ENCODE results near the gene EXOC2. TPM values are rescaled to one million over a fixed set of nuclear protein-coding genes. Genes with fewer than 3 reads are reported as not detected.

EXOC2 gene
- total RNA-seq, 1 donor from 2014 or later = 44.4 TPM

DNA sequence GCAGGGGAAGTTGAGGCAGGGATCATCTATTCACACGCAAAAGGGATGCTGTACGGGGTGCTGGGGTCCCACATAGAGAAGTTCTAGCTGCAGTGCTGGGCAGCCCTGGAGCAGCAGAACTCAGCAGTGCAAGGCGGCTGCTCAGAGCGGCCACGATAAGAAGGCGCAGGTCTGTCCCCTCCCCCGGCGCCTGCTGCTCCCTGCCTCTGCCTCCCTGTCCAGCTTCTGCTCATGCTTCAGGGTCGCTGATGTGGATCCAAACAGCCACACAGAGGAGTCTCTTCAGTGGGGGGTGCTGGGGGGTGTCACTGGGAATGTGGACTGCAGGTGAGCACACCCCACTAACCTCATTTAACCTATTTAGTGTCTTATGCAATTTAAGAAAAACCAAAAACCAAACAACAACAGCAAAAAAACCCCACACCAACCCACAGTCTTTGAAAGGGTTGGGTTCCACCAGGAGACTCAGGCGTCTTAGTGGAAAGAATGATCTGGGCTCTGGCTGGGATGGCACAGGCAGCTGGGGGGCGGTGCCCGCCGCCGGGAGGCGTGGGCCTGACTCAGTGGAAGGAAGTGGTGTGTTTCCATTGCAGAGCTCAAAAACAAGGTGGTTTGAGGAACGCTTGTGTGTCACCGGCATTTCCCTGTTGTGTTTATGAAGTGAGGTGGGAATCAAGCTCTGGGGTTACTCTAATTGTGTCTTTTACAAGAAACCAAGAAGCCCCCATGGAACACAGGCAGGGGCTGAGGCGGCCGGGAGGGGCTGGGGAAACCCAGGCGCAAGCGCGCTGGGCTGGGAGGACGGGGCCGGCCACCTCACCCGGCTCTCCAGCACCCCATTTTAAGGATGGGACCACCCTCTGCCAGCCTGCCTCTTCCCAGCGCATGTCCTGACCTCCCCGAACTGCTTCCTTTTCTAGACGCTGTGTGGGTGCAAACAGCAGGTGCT, 246.2 kb downstream of the EXOC2 start:
- H3K36me3 ChIP-seq (ENCODE audit: insufficient read depth, low read length) = no peaks in the 10 kb centered on the region
- H3K9ac ChIP-seq (ENCODE audit: low read length) = no peak overlapping the region
- Mint-ChIP-seq H3K36me3 (ENCODE audit: low read depth, unreplicated experiment) (no peaks in the 10 kb centered on the region), H3K27ac (ENCODE audit: unreplicated experiment) (no peak overlapping the region), H3K9me3 (ENCODE audit: unreplicated experiment) (peaks cover 14% of the 10 kb centered on the region), H3K27me3 (ENCODE audit: low read depth, unreplicated experiment) (peaks cover 38% of the 10 kb centered on the region), H3K4me1 (ENCODE audit: low read depth, unreplicated experiment) (no peaks in the 10 kb centered on the region), H3K4me3 (ENCODE audit: unreplicated experiment) (no peak overlapping the region)
- H3K27me3 ChIP-seq (ENCODE audit: insufficient read depth, low read length) = no peaks in the 10 kb centered on the region
- no peaks in the 10 kb centered on the region for H4K20me1 ChIP-seq (ENCODE audit: insufficient read depth, low read length)
- no peak overlapping the region for H3K4me3 ChIP-seq (ENCODE audit: insufficient read depth, low read depth, low read length)
- H3K79me2 ChIP-seq (ENCODE audit: insufficient read depth, low read length) = no peaks in the 10 kb centered on the region
- peaks cover 7% of the 10 kb centered on the region for H3K9me3 ChIP-seq (ENCODE audit: insufficient read depth, low read depth, low read length)
- no peak for TF ChIP-seq EZH2 (IDR thresholded peaks at IDR 0.05; ENCODE audit: insufficient read depth, low read length)
- TF ChIP-seq, protein P1, sequence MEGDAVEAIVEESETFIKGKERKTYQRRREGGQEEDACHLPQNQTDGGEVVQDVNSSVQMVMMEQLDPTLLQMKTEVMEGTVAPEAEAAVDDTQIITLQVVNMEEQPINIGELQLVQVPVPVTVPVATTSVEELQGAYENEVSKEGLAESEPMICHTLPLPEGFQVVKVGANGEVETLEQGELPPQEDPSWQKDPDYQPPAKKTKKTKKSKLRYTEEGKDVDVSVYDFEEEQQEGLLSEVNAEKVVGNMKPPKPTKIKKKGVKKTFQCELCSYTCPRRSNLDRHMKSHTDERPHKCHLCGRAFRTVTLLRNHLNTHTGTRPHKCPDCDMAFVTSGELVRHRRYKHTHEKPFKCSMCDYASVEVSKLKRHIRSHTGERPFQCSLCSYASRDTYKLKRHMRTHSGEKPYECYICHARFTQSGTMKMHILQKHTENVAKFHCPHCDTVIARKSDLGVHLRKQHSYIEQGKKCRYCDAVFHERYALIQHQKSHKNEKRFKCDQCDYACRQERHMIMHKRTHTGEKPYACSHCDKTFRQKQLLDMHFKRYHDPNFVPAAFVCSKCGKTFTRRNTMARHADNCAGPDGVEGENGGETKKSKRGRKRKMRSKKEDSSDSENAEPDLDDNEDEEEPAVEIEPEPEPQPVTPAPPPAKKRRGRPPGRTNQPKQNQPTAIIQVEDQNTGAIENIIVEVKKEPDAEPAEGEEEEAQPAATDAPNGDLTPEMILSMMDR (IDR thresholded peaks at IDR 0.05; ENCODE audit: insufficient read depth, low read depth, low read length) = no peak
- no peak for FAIRE-seq
- H3K27ac ChIP-seq (ENCODE audit: low read depth, low read length) = no peak overlapping the region
- H3K4me1 ChIP-seq (ENCODE audit: insufficient read depth, low read length) = no peaks in the 10 kb centered on the region
- DNase-seq (ENCODE audit: low read depth) = no peak
- no peak overlapping the region for H3K4me2 ChIP-seq (ENCODE audit: low read length)
- no peak overlapping the region for H2AFZ ChIP-seq (ENCODE audit: low read depth, low read length)

- Mint-ChIP-seq H3K4me1 (ENCODE audit: low read depth, unreplicated experiment) (no peaks in the 10 kb centered on the region), H3K4me3 (ENCODE audit: unreplicated experiment) (no peak overlapping the region), H3K36me3 (ENCODE audit: low read depth, unreplicated experiment) (no peaks in the 10 kb centered on the region), H3K27ac (ENCODE audit: unreplicated experiment) (peak overlapping the region; percentile 34), H3K9me3 (ENCODE audit: unreplicated experiment) (peaks cover 14% of the 10 kb centered on the region), H3K27me3 (ENCODE audit: low read depth, unreplicated experiment) (peaks cover 41% of the 10 kb centered on the region)
- Histone ChIP-seq H3K79me2 (ENCODE audit: insufficient read depth, low read length) (no peaks in the 10 kb centered on the region), H3K27ac (ENCODE audit: low read depth, low read length) (no peak overlapping the region), H3K9ac (ENCODE audit: low read length) (no peak overlapping the region), H3K4me3 (ENCODE audit: insufficient read depth, low read depth, low read length) (no peak overlapping the region), H3K4me1 (ENCODE audit: insufficient read depth, low read length) (no peaks in the 10 kb centered on the region), H3K9me3 (ENCODE audit: insufficient read depth, low read depth, low read length) (peaks cover 7% of the 10 kb centered on the region), H2AFZ (ENCODE audit: low read depth, low read length) (no peak overlapping the region), H3K4me2 (ENCODE audit: low read length) (no peak overlapping the region), H4K20me1 (ENCODE audit: insufficient read depth, low read length) (no peaks in the 10 kb centered on the region), H3K36me3 (ENCODE audit: insufficient read depth, low read length) (no peaks in the 10 kb centered on the region), H3K27me3 (ENCODE audit: insufficient read depth, low read length) (no peaks in the 10 kb centered on the region)
- TF ChIP-seq, protein P1 (IDR thresholded peaks at IDR 0.05; ENCODE audit: insufficient read depth, low read depth, low read length) = no peak
- no peak for TF ChIP-seq EZH2 (IDR thresholded peaks at IDR 0.05; ENCODE audit: insufficient read depth, low read length)
- no peak for FAIRE-seq
- no peak for DNase-seq (ENCODE audit: low read depth)
Measured at GRCh38 chr6:445571-446417, 247.1 kb downstream of the EXOC2 start.
